Lower lobe of right lung (tissue), 2 donors: ENCODE data around the gene PI4K2A. TPM values are rescaled to one million over a fixed set of nuclear protein-coding genes. Genes with fewer than 3 reads are reported as not detected.
"Not testable (repeated sequence)": the region's sequence is repeated elsewhere in the genome, so short reads cannot be mapped to it uniquely, and the experiment has no call there.

ENCODE experiments used
- ATAC-seq, 2 donors: fragments of 200-7000 bp; cut with Tn5 transposase; one replicate each; pipeline ENCODE4 v1.9.1; 2020 to 2022; ENCODE audit warnings: mild to moderate bottlenecking in 2 of 2, moderate library complexity in 2 of 2
- DNase-seq: peaks from one replicate; pipeline ENCODE4 v3.0.0-alpha.2; 2020
- H3K27ac ChIP-seq: fragments of 200-600 bp; one replicate; pipeline ENCODE4 v1.8.0; 2022
- H3K27me3 ChIP-seq: fragments of 200-600 bp; one replicate; pipeline ENCODE4 v1.8.0; 2022; ENCODE audit warnings: low read depth
- H3K36me3 ChIP-seq: fragments of 200-600 bp; one replicate; pipeline ENCODE4 v1.8.0; 2022; ENCODE audit warnings: mild to moderate bottlenecking
- H3K4me1 ChIP-seq: fragments of 200-600 bp; one replicate; pipeline ENCODE4 v1.8.0; 2022
- H3K4me3 ChIP-seq: fragments of 200-600 bp; one replicate; pipeline ENCODE4 v1.8.0; 2022; ENCODE audit warnings: mild to moderate bottlenecking
- H3K9me3 ChIP-seq: fragments of 200-600 bp; one replicate; pipeline ENCODE4 v1.8.0; 2022
- intact Hi-C: fragments of 100-400 bp; cut with DNase I; formaldehyde crosslinking; loops from one replicate; pipeline ENCODE4 v1.11.0; 2022
- total RNA-seq: library from RNA; stranded (reverse); fragmentation: NEBNext Ultra II Directional; extraction: Animal tissue kit (Norgen Biotek cat#: 25700); gene quantifications from one replicate; pipeline ENCODE4 v1.2.1, GENCODE V29; 2021
- TF ChIP-seq, protein P1 (sequence below): fragments of 200-600 bp; IDR thresholded peaks from one replicate; pipeline ENCODE4 v1.8.0; 2022; ENCODE audit warnings: antibody characterized with exemption, mild to moderate bottlenecking
- donor health status: DM: no; HTN: yes; CAD: no; lungs with severe emphysema.

Gene PI4K2A
- total RNA-seq, 1 donor from 2014 or later: 29.7 TPM

DNA sequence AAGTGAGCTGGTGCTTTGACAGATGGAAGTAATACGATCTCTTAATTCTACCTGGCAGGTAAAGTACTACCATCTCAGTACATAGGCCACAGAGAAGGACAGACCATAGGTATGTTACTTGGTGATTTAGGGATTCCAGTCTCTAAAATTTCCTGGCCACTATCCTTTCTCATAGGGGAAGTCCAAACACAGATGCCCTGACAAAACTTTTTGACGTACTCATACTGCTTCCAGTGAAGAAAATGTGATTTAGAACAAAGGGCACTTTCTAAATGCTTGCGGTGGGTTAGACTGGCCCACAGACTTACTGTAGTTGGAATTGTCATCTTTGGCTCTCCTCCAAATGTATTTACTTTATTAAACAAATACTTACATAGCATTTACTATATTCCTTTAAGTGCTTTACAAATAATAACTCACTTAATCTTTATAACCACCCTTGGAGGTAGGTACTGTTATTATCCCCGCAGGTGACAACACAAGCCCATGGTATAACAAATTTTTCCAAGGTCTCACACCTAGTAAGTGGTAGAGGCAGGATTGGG, 3.0 kb downstream of the PI4K2A start:
- intact Hi-C loops: no loop called here
- DNase-seq (no peak), ATAC-seq (no peak)
- Histone ChIP-seq H3K9me3 (no peaks in the 10 kb centered on the region), H3K27ac (no peak overlapping the region), H3K4me3 (no peak overlapping the region), H3K27me3 (no peaks in the 10 kb centered on the region), H3K4me1 (peaks cover 41% of the 10 kb centered on the region), H3K36me3 (peaks cover 13% of the 10 kb centered on the region)
- TF ChIP-seq, protein P1, sequence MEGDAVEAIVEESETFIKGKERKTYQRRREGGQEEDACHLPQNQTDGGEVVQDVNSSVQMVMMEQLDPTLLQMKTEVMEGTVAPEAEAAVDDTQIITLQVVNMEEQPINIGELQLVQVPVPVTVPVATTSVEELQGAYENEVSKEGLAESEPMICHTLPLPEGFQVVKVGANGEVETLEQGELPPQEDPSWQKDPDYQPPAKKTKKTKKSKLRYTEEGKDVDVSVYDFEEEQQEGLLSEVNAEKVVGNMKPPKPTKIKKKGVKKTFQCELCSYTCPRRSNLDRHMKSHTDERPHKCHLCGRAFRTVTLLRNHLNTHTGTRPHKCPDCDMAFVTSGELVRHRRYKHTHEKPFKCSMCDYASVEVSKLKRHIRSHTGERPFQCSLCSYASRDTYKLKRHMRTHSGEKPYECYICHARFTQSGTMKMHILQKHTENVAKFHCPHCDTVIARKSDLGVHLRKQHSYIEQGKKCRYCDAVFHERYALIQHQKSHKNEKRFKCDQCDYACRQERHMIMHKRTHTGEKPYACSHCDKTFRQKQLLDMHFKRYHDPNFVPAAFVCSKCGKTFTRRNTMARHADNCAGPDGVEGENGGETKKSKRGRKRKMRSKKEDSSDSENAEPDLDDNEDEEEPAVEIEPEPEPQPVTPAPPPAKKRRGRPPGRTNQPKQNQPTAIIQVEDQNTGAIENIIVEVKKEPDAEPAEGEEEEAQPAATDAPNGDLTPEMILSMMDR: no peak

DNA sequence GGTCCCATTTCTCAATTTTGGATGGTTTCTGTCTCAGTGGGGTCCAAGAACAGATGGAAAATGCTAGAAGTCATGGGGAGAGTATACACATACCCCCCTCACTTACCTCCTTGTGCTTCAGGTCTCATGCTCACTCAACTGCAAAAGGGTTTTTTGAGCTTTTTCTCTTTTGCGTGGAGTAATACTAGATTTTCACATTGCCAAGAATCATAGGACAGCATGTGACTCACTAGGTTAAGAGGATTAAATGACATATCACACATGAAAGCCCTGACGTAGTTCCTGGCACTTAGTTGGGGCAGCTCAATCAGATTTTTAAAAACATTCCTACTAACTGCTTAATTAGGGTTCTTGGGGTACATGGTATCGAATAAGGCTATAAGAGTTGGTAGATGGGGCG, 4.5 kb downstream of the PI4K2A start:
- ATAC-seq (no peak), DNase-seq (no peak)
- Histone ChIP-seq H3K9me3 (no peaks in the 10 kb centered on the region), H3K27ac (no peak overlapping the region), H3K36me3 (peaks cover 13% of the 10 kb centered on the region), H3K27me3 (no peaks in the 10 kb centered on the region), H3K4me1 (peaks cover 54% of the 10 kb centered on the region), H3K4me3 (no peak overlapping the region)
- intact Hi-C loops: no loop called here
- TF ChIP-seq, protein P1: no peak

DNA sequence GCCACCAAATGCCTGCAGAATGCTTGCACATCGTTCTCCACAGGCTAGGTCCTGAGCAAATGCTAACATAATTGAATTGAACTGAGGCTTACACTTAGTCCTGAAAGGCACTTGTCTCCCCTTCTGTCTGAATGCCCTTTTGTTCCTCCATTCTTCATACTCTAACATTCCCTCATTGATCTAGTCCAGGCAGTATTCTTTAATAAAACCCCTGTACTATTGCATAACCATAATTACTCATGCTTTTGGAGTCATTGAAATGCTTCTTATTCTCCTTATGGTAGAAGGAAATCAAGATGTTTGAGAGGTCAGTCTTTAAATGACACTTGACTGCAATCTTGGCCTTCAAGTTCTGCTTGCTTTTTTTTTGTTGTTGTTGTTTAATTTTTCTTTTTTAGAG, 7.1 kb downstream of the PI4K2A start:
- DNase-seq (no peak), ATAC-seq (peak; percentile 26 to 58)
- H3K9me3 ChIP-seq: no peaks in the 10 kb centered on the region
- peaks cover 33% of the 10 kb centered on the region for H3K36me3 ChIP-seq
- peaks cover 49% of the 10 kb centered on the region for H3K4me1 ChIP-seq
- H3K27ac ChIP-seq: peak overlapping the region; percentile 73
- no peak overlapping the region for H3K4me3 ChIP-seq
- intact Hi-C loops: no loop called here
- TF ChIP-seq, protein P1: no peak
- no peaks in the 10 kb centered on the region for H3K27me3 ChIP-seq

DNA sequence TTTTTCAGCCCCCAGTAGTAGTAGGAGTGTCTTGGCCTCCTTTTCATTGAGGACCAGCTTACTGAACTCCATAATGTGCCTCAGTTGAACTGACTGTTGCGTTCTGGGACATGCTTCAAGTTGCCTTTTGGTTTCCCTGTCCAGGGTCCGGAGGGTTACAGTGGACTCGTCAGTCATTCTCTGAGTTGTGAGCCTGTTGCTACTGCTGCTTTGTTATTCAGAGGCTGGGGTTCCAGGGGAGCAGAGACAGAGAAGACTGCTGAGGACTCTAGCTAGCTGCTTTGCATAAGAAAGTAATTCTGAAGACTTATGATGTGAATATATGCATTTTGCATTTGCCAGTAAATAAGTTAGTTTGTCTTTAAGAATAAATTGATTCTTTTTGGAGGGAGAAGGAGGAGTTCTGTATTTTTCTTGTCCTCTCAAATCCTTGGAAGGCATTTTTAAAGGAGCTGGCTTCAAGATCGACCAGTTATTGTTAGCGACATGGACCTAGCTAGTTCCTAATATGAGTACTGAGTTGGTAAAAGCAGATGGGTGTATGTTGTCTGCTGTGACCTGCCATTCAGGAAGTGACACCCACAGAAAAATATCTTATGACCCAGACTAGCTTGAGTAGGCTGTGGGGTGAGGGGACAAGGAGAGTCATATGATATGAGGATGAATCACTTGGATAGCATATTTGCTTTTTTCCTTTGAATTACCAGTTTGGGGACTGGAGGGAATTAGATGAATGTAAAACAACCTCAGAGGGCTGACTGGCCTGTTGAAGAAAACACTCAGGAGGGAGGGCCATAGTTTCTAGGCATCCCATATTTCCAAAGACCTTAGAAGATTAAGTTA, 8.3 kb downstream of the PI4K2A start:
- Histone ChIP-seq H3K36me3 (peaks cover 45% of the 10 kb centered on the region), H3K9me3 (no peaks in the 10 kb centered on the region), H3K4me3 (no peak overlapping the region), H3K27ac (peak overlapping the region; percentile 73), H3K4me1 (peaks cover 39% of the 10 kb centered on the region), H3K27me3 (no peaks in the 10 kb centered on the region)
- no peak for DNase-seq
- TF ChIP-seq, protein P1: no peak
- intact Hi-C loops: no loop called here
- ATAC-seq: peak; percentile 87 to 91

DNA sequence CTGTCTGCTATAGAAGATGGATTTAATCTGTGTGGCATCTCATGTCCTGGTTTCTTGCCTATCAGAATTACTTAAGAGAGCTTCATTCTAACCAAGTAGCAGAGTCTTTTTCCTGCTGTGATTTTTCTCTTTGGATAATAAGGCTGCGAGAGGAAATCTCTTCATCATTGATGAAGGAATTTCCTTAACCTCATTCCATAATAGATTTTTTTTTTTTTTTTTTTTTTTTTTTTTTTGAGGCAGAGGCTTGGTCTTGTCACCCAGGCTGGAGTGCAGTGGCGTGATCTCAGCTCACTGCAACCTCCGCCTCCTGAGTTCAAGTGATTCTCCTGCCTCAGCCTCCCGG, 8.9 kb downstream of the PI4K2A start:
- Histone ChIP-seq H3K4me1 (peaks cover 39% of the 10 kb centered on the region), H3K27ac (peak overlapping the region; percentile 34), H3K36me3 (peaks cover 47% of the 10 kb centered on the region)
- H3K9me3 ChIP-seq, ATAC-seq, H3K27me3 ChIP-seq, H3K4me3 ChIP-seq, DNase-seq, intact Hi-C loops: not testable (repeated sequence)

DNA sequence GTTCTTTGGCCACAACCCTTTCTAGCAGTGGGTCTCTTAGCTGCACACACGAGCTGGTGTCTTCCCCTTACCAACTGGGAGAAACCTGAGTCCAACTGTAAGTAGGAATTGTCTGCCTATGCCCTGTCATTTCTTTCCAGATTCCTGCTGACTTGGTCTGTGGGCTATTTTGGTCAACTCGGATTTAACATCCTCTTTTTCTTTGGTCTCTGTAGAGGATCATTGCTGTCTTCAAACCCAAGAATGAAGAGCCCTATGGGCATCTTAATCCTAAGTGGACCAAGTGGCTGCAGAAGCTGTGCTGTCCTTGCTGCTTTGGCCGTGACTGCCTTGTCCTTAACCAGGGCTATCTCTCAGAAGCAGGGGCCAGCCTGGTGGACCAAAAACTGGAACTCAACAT, 10.3 kb downstream of the PI4K2A start:
- Histone ChIP-seq H3K36me3 (peaks cover 42% of the 10 kb centered on the region), H3K9me3 (no peaks in the 10 kb centered on the region), H3K4me3 (no peak overlapping the region), H3K4me1 (peaks cover 39% of the 10 kb centered on the region), H3K27ac (peak overlapping the region; percentile 24), H3K27me3 (no peaks in the 10 kb centered on the region)
- no peak for ATAC-seq
- TF ChIP-seq, protein P1: no peak
- no peak for DNase-seq
- intact Hi-C loops: no loop called here
